ENCODE data around the gene LRP5.
"Not testable (repeated sequence)": the region's sequence is repeated elsewhere in the genome, so short reads cannot be mapped to it uniquely, and the experiment has no call there.

LRP5 gene

GRCh38 chr11:68398995-68399851 is 86.8 kb downstream of the LRP5 start:
- DNase-seq = no peak

GRCh38 chr11:68399916-68400315 is 87.5 kb downstream of the LRP5 start:
- DNase-seq = no peak

- DNase-seq = not testable (repeated sequence)
Observed at GRCh38 chr11:68400584-68400983, 88.2 kb downstream of the LRP5 start.

- DNase-seq = no peak
Observed at GRCh38 chr11:68401856-68402255, 89.5 kb downstream of the LRP5 start.

- DNase-seq = peak in 1 of 3 experiments; percentile 9
Observed at GRCh38 chr11:68402355-68403031, 90.1 kb downstream of the LRP5 start.

- no peak for DNase-seq
Observed at GRCh38 chr11:68403424-68403823, 91.0 kb downstream of the LRP5 start.

- DNase-seq = no peak
Observed at GRCh38 chr11:68403831-68404230, 91.4 kb downstream of the LRP5 start.

- DNase-seq = peak in 1 of 3 experiments; percentile 32
Observed at GRCh38 chr11:68406324-68407313, 94.2 kb downstream of the LRP5 start.

GRCh38 chr11:68408512-68408911 is 96.1 kb downstream of the LRP5 start:
- no peak for DNase-seq

GRCh38 chr11:68409748-68410344 is 97.5 kb downstream of the LRP5 start:
- no peak for DNase-seq

GRCh38 chr11:68411501-68411991 is 99.2 kb downstream of the LRP5 start:
- DNase-seq = peak in 2 of 3 experiments; percentile 48 to 69

- DNase-seq = peak in 2 of 3 experiments; percentile 76 to 92
Observed at GRCh38 chr11:68412593-68413475, 100.4 kb downstream of the LRP5 start.

- DNase-seq = no peak
Observed at GRCh38 chr11:68413591-68413999, 101.2 kb downstream of the LRP5 start.

GRCh38 chr11:68414496-68415221 is 102.3 kb downstream of the LRP5 start:
- no peak for DNase-seq

- DNase-seq = no peak
Observed at GRCh38 chr11:68416070-68416578, 103.7 kb downstream of the LRP5 start.

- peak in 2 of 3 experiments; percentile 75 to 90 for DNase-seq
Observed at GRCh38 chr11:68418648-68419047, 106.3 kb downstream of the LRP5 start.

- no peak for DNase-seq
Observed at GRCh38 chr11:68420171-68420570, 107.8 kb downstream of the LRP5 start.

- DNase-seq = no peak
Observed at GRCh38 chr11:68423481-68423880, 111.1 kb downstream of the LRP5 start.

- DNase-seq = no peak
Observed at GRCh38 chr11:68424101-68424632, 111.8 kb downstream of the LRP5 start.

All from NCI-H1417 (cell line).